ENCODE measurements around the gene WDR20. TPM values are rescaled to one million over a fixed set of nuclear protein-coding genes. Genes with fewer than 3 reads are reported as not detected.
A peak's percentile ranks its signal among the peaks of the same experiment; 100 is the strongest.

Gene WDR20
- total RNA-seq, 1 donor: 15.6 TPM

- Histone ChIP-seq H3K4me1 (ENCODE audit: insufficient read depth, low read length) (peaks cover 22% of the 10 kb centered on the region), H3K9me3 (ENCODE audit: low read depth, low read length) (no peaks in the 10 kb centered on the region), H3K27ac (ENCODE audit: low read depth, low read length) (peak overlapping the region; percentile 46), H3K27me3 (ENCODE audit: insufficient read depth, low read length) (no peaks in the 10 kb centered on the region), H3K36me3 (ENCODE audit: insufficient read depth, low read length) (peaks cover 33% of the 10 kb centered on the region), H3K4me2 (ENCODE audit: insufficient read depth, low read length) (peak overlapping the region; percentile 56), H4K20me1 (ENCODE audit: insufficient read depth, low read length) (peaks cover 7% of the 10 kb centered on the region), H3K4me3 (ENCODE audit: insufficient read depth, low read length) (no peak overlapping the region), H2AFZ (ENCODE audit: low read length) (no peak overlapping the region), H3K79me2 (ENCODE audit: insufficient read depth, low read length) (peaks cover 69% of the 10 kb centered on the region)
- no peak for TF ChIP-seq CTCF (IDR thresholded peaks at IDR 0.05; ENCODE audit: extremely low read depth, low read depth, low read length)
- no peak for DNase-seq (ENCODE audit: insufficient read length, low spot score, missing footprints)
Measured at GRCh38 chr14:102215576-102216250, 76.0 kb downstream of the WDR20 start.

GRCh38 chr14:102217399-102217798, 77.7 kb downstream of the WDR20 start:
- Histone ChIP-seq H4K20me1 (ENCODE audit: insufficient read depth, low read length) (peaks cover 17% of the 10 kb centered on the region), H3K27me3 (ENCODE audit: insufficient read depth, low read length) (no peaks in the 10 kb centered on the region), H3K36me3 (ENCODE audit: insufficient read depth, low read length) (peaks cover 46% of the 10 kb centered on the region), H3K9me3 (ENCODE audit: low read depth, low read length) (no peaks in the 10 kb centered on the region), H3K27ac (ENCODE audit: low read depth, low read length) (no peak overlapping the region), H2AFZ (ENCODE audit: low read length) (no peak overlapping the region), H3K4me2 (ENCODE audit: insufficient read depth, low read length) (no peak overlapping the region), H3K79me2 (ENCODE audit: insufficient read depth, low read length) (peaks cover 66% of the 10 kb centered on the region), H3K4me1 (ENCODE audit: insufficient read depth, low read length) (peaks cover 31% of the 10 kb centered on the region), H3K4me3 (ENCODE audit: insufficient read depth, low read length) (no peak overlapping the region)
- no peak for TF ChIP-seq CTCF (IDR thresholded peaks at IDR 0.05; ENCODE audit: extremely low read depth, low read depth, low read length)
- DNase-seq (ENCODE audit: insufficient read length, low spot score, missing footprints): no peak

GRCh38 chr14:102217987-102218421, 78.3 kb downstream of the WDR20 start:
- Histone ChIP-seq H3K79me2 (ENCODE audit: insufficient read depth, low read length) (peaks cover 63% of the 10 kb centered on the region), H3K36me3 (ENCODE audit: insufficient read depth, low read length) (peaks cover 52% of the 10 kb centered on the region), H3K4me1 (ENCODE audit: insufficient read depth, low read length) (peaks cover 31% of the 10 kb centered on the region), H2AFZ (ENCODE audit: low read length) (no peak overlapping the region), H3K27me3 (ENCODE audit: insufficient read depth, low read length) (no peaks in the 10 kb centered on the region), H3K4me2 (ENCODE audit: insufficient read depth, low read length) (no peak overlapping the region), H3K27ac (ENCODE audit: low read depth, low read length) (no peak overlapping the region), H3K9me3 (ENCODE audit: low read depth, low read length) (no peaks in the 10 kb centered on the region), H3K4me3 (ENCODE audit: insufficient read depth, low read length) (no peak overlapping the region), H4K20me1 (ENCODE audit: insufficient read depth, low read length) (peaks cover 21% of the 10 kb centered on the region)
- TF ChIP-seq CTCF (IDR thresholded peaks at IDR 0.05; ENCODE audit: extremely low read depth, low read depth, low read length): no peak
- no peak for DNase-seq (ENCODE audit: insufficient read length, low spot score, missing footprints)

GRCh38 chr14:102218688-102219087, 79.0 kb downstream of the WDR20 start:
- Histone ChIP-seq H2AFZ (ENCODE audit: low read length) (no peak overlapping the region), H3K9me3 (ENCODE audit: low read depth, low read length) (no peaks in the 10 kb centered on the region), H4K20me1 (ENCODE audit: insufficient read depth, low read length) (peaks cover 21% of the 10 kb centered on the region), H3K79me2 (ENCODE audit: insufficient read depth, low read length) (peaks cover 58% of the 10 kb centered on the region), H3K4me3 (ENCODE audit: insufficient read depth, low read length) (no peak overlapping the region), H3K27me3 (ENCODE audit: insufficient read depth, low read length) (no peaks in the 10 kb centered on the region), H3K4me2 (ENCODE audit: insufficient read depth, low read length) (no peak overlapping the region), H3K27ac (ENCODE audit: low read depth, low read length) (no peak overlapping the region), H3K4me1 (ENCODE audit: insufficient read depth, low read length) (peaks cover 31% of the 10 kb centered on the region), H3K36me3 (ENCODE audit: insufficient read depth, low read length) (peaks cover 56% of the 10 kb centered on the region)
- no peak for TF ChIP-seq CTCF (IDR thresholded peaks at IDR 0.05; ENCODE audit: extremely low read depth, low read depth, low read length)
- no peak for DNase-seq (ENCODE audit: insufficient read length, low spot score, missing footprints)

Measured in osteoblast (primary cell).